KMS-11 (cell line): Measurements from ENCODE around the gene TTLL4.
"Not testable (repeated sequence)": the region's sequence is repeated elsewhere in the genome, so short reads cannot be mapped to it uniquely, and the experiment has no call there.

ENCODE experiments used
- H2AFZ ChIP-seq: fragments of 200-600 bp; sonication (generic); 2 replicates; pipeline ENCODE4 v1.6.1; 2016; ENCODE audit warnings: antibody characterized with exemption, mixed run types, low read depth
- H3K27ac ChIP-seq: fragments of 200-600 bp; sonication (generic); 2 replicates; pipeline ENCODE4 v1.6.1; 2016; ENCODE audit warnings: mild to moderate bottlenecking, mixed run types
- H3K27me3 ChIP-seq: fragments of 200-600 bp; sonication (generic); 2 replicates; pipeline ENCODE4 v1.6.1; 2017; ENCODE audit warnings: mild to moderate bottlenecking, low read depth, mixed run types, moderate library complexity; ENCODE audit not compliant: insufficient read depth
- H3K36me3 ChIP-seq: fragments of 200-600 bp; sonication (generic); 2 replicates; pipeline ENCODE4 v1.6.1; 2017; ENCODE audit warnings: mild to moderate bottlenecking, mixed run types; ENCODE audit not compliant: insufficient read depth
- H3K4me1 ChIP-seq: fragments of 200-600 bp; sonication (generic); 2 replicates; pipeline ENCODE4 v1.6.1; 2016; ENCODE audit warnings: mild to moderate bottlenecking, low read depth, mixed run types; ENCODE audit not compliant: poor library complexity, severe bottlenecking
- H3K4me2 ChIP-seq: fragments of 200-600 bp; sonication (generic); 2 replicates; pipeline ENCODE4 v1.7.0; 2016; ENCODE audit warnings: mild to moderate bottlenecking, mixed run types
- H3K4me3 ChIP-seq: fragments of 200-600 bp; sonication (generic); IDR thresholded peaks from 2 replicates; pipeline ENCODE4 v1.6.1; 2017; ENCODE audit warnings: low read depth, low read length, mixed read lengths; ENCODE audit not compliant: insufficient read depth
- H3K79me2 ChIP-seq: fragments of 200-600 bp; sonication (generic); 2 replicates; pipeline ENCODE4 v1.6.1; 2016; ENCODE audit warnings: low read depth, mixed run types; ENCODE audit not compliant: insufficient read depth
- H3K9ac ChIP-seq: fragments of 200-600 bp; sonication (generic); 2 replicates; pipeline ENCODE4 v1.6.1; 2016; ENCODE audit warnings: mild to moderate bottlenecking, mixed run types
- H4K20me1 ChIP-seq: fragments of 200-600 bp; sonication (generic); 2 replicates; pipeline ENCODE4 v1.6.1; 2016; ENCODE audit warnings: mild to moderate bottlenecking, mixed run types; ENCODE audit not compliant: insufficient read depth
- TF ChIP-seq, protein P1 (sequence below): fragments of 200-600 bp; sonication (generic); conservative IDR thresholded peaks from 2 replicates; pipeline ENCODE4 v1.6.1; 2017; ENCODE audit warnings: low read depth, mild to moderate bottlenecking, antibody characterized with exemption, low read length, moderate library complexity, mixed read lengths

The TTLL4 gene

DNA sequence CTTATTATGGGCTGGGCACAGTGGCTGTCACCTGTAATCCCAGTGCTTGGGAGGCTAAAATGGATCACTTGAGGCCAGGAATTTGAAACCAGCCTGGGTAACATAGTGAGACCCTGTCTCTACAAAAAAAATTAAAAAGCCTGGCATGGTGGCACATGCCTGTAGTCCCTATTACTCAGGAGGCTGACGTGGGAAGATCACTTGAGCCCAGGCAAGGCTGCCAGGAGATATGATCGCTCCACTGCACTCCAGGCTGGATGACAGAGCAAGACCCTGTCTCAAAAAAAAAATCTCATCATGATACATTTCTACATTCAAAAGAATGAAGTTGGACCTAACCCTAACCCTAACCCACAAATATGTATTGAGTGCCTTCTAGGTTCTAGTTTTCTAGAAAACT is 51.2 kb downstream of the TTLL4 start:
- Histone ChIP-seq H3K79me2 (no peaks in the 10 kb centered on the region), H3K9ac (no peak overlapping the region), H3K4me1 (no peaks in the 10 kb centered on the region), H3K4me3 (no peak overlapping the region), H3K27me3 (no peaks in the 10 kb centered on the region), H3K27ac (no peak overlapping the region), H3K36me3 (no peaks in the 10 kb centered on the region), H2AFZ (no peak overlapping the region), H3K4me2 (no peak overlapping the region), H4K20me1 (no peaks in the 10 kb centered on the region)
- TF ChIP-seq, protein P1, sequence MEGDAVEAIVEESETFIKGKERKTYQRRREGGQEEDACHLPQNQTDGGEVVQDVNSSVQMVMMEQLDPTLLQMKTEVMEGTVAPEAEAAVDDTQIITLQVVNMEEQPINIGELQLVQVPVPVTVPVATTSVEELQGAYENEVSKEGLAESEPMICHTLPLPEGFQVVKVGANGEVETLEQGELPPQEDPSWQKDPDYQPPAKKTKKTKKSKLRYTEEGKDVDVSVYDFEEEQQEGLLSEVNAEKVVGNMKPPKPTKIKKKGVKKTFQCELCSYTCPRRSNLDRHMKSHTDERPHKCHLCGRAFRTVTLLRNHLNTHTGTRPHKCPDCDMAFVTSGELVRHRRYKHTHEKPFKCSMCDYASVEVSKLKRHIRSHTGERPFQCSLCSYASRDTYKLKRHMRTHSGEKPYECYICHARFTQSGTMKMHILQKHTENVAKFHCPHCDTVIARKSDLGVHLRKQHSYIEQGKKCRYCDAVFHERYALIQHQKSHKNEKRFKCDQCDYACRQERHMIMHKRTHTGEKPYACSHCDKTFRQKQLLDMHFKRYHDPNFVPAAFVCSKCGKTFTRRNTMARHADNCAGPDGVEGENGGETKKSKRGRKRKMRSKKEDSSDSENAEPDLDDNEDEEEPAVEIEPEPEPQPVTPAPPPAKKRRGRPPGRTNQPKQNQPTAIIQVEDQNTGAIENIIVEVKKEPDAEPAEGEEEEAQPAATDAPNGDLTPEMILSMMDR: no peak

- H2AFZ ChIP-seq, H3K4me2 ChIP-seq, H3K27me3 ChIP-seq, H3K27ac ChIP-seq, H3K4me1 ChIP-seq, H3K4me3 ChIP-seq, H3K36me3 ChIP-seq, H4K20me1 ChIP-seq, H3K9ac ChIP-seq, H3K79me2 ChIP-seq: not testable (repeated sequence)
These were observed 62.1 kb downstream of the TTLL4 start for GRCh38 chr2:218772759-218773158.

GRCh38 chr2:218773881-218774280 is 63.2 kb downstream of the TTLL4 start:
- H3K27me3 ChIP-seq: no peaks in the 10 kb centered on the region
- no peak overlapping the region for H3K9ac ChIP-seq
- H3K27ac ChIP-seq: no peak overlapping the region
- no peaks in the 10 kb centered on the region for H3K79me2 ChIP-seq
- no peaks in the 10 kb centered on the region for H4K20me1 ChIP-seq
- H3K4me2 ChIP-seq: no peak overlapping the region
- no peaks in the 10 kb centered on the region for H3K36me3 ChIP-seq
- TF ChIP-seq, protein P1: no peak
- H2AFZ ChIP-seq: no peak overlapping the region
- no peaks in the 10 kb centered on the region for H3K4me1 ChIP-seq
- no peak overlapping the region for H3K4me3 ChIP-seq

DNA sequence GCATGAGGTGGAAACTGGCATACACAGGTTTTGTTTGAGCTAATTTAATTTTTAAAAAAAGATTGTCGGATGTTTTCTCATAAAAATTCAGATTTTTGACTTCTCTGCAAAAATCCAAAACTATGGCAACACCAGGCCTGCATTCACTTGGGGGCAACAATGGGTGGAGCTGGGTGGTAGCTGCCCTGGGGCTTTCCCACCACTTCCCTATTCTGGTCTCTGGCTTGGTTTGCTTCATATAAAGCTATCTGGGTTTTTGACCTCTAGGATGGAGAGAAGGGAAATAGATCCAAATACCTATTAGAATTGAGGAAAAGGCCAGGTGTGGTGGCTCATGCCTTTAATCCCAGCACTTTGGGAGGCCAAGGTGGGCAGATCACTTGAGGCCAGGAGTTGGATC is 65.9 kb downstream of the TTLL4 start:
- no peak overlapping the region for H3K27ac ChIP-seq
- no peaks in the 10 kb centered on the region for H3K4me1 ChIP-seq
- no peak overlapping the region for H3K4me2 ChIP-seq
- no peaks in the 10 kb centered on the region for H3K36me3 ChIP-seq
- H3K27me3 ChIP-seq: no peaks in the 10 kb centered on the region
- no peaks in the 10 kb centered on the region for H3K79me2 ChIP-seq
- no peak overlapping the region for H3K9ac ChIP-seq
- H2AFZ ChIP-seq: no peak overlapping the region
- TF ChIP-seq, protein P1: no peak
- H4K20me1 ChIP-seq: no peaks in the 10 kb centered on the region
- no peak overlapping the region for H3K4me3 ChIP-seq

DNA sequence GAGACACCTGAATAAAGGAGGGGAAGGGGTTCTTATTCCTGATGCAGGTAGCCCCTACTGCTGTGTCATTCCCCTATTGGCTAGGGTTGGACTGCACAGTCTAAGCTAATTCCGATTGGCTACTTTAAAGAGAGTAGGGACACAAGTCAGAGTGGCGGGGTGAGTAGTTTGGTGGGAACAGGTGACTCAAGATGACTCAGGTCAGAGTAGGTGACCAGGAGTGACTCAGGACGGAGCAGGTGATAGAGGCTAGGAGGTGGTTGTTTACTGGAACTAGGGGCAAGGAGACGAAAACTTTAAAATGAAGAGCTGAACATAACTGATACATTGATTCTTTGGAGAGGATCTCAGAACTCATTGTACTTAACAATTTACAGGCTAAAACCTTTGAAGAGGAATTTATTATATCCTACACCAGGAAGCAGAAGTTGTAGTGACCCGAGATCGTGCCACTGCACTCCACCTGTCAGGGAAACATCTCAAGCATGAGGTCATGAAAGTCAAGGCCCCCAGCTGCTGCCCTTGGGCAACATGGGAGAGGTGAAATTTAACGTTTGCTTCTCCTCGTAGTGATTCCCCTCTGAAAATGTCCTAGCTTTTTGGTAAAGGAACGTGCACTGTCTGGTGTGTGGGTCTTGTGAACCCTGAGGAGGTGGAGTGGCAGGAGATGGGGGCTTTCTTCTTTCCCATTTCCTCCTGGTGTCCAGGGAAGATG is 66.8 kb downstream of the TTLL4 start:
- no peak overlapping the region for H3K4me3 ChIP-seq

More for the DNA sequence above, 66.8 kb downstream of the TTLL4 start:
- no peak overlapping the region for H3K27ac ChIP-seq
- TF ChIP-seq, protein P1: no peak
- H3K4me1 ChIP-seq: no peaks in the 10 kb centered on the region
- H4K20me1 ChIP-seq: no peaks in the 10 kb centered on the region
- no peak overlapping the region for H3K9ac ChIP-seq
- no peaks in the 10 kb centered on the region for H3K36me3 ChIP-seq
- H3K4me2 ChIP-seq: no peak overlapping the region
- no peak overlapping the region for H2AFZ ChIP-seq
- no peaks in the 10 kb centered on the region for H3K27me3 ChIP-seq
- H3K79me2 ChIP-seq: no peaks in the 10 kb centered on the region
